H1 (cell line): ENCODE data around the gene MTG1. TPM values are rescaled to one million over a fixed set of nuclear protein-coding genes. Genes with fewer than 3 reads are reported as not detected.

ENCODE experiments used
- CTCF ChIA-PET: fragments of 300-600 bp; sonication (Branson Sonifier 250); formaldehyde crosslinking; loops from one replicate; lab custom pipeline; 2021; ENCODE audit not compliant: partially characterized antibody; lab: Charles Lee
- POLR2A ChIA-PET: fragments of 300-600 bp; sonication (Branson Sonifier 250); formaldehyde crosslinking; loops from one replicate; lab custom pipeline; 2021; ENCODE audit warnings: inconsistent platforms; ENCODE audit not compliant: partially characterized antibody; lab: Charles Lee
- DNase-seq, 2 experiments: peaks; one replicate each; pipeline versions ENCODE4 v3.0.0 to v3.0.0-alpha.2; 2010 to 2022; ENCODE audit warnings: low spot score in 2 of 2, low read depth in 1 of 2, mixed read lengths in 1 of 2
- FAIRE-seq: peaks from 2 replicates; lab custom pipeline; 2011; peaks lifted over from hg19 to GRCh38; lab: Jason Lieb, UNC
- H2AFZ ChIP-seq: 2 replicates; pipeline ENCODE4 v1.8.1; 2012; ENCODE audit warnings: low read length, inconsistent platforms
- H2AK5ac ChIP-seq: 2 replicates; pipeline ENCODE4 v1.6.1; 2013; ENCODE audit warnings: low read depth, low read length
- H2BK120ac ChIP-seq: replicated peaks from 2 replicates; pipeline ENCODE3; 2013; ENCODE audit warnings: low read depth, low read length, inconsistent platforms
- H2BK12ac ChIP-seq: 2 replicates; pipeline ENCODE4 v1.6.1; 2013; ENCODE audit warnings: low read depth, low read length
- H2BK15ac ChIP-seq: 2 replicates; pipeline ENCODE4 v1.6.1; 2013; ENCODE audit warnings: low read length
- H2BK20ac ChIP-seq: 2 replicates; pipeline ENCODE4 v1.6.1; 2013; ENCODE audit warnings: low read length
- H2BK5ac ChIP-seq: 2 replicates; pipeline ENCODE4 v1.6.1; 2013; ENCODE audit warnings: low read depth, low read length
- H3K14ac ChIP-seq: 2 replicates; pipeline ENCODE4 v1.6.1; 2013; ENCODE audit warnings: inconsistent platforms; ENCODE audit not compliant: insufficient read length
- H3K18ac ChIP-seq: 2 replicates; pipeline ENCODE4 v1.6.1; 2013; ENCODE audit warnings: low read length; ENCODE audit errors: extremely low read depth
- H3K23ac ChIP-seq: 2 replicates; pipeline ENCODE4 v1.6.1; 2013; ENCODE audit warnings: inconsistent platforms; ENCODE audit not compliant: insufficient read length
- H3K23me2 ChIP-seq: 2 replicates; pipeline ENCODE4 v1.6.1; 2013; ENCODE audit warnings: low read depth, low read length
- H3K27ac ChIP-seq: 2 replicates; pipeline ENCODE4 v1.6.1; 2011; ENCODE audit warnings: low read depth, low read length, inconsistent platforms
- H3K27me3 ChIP-seq, 4 experiments: replicated peaks in 1 of 4; 1 replicate in 1 of 4; 2 replicates in 3 of 4; pipeline versions ENCODE4 v1.6.1 to v1.8.1; 2011 to 2013; ENCODE audit warnings: low read length in 3 of 4, mild to moderate bottlenecking in 3 of 4, inconsistent platforms in 2 of 4, mixed read lengths in 2 of 4, moderate library complexity in 1 of 4; ENCODE audit not compliant: control insufficient read depth in 3 of 4, insufficient read depth in 3 of 4; ENCODE audit errors: extremely low read depth in 1 of 4
- H3K36me3 ChIP-seq, 4 experiments: 2 replicates each; pipeline versions ENCODE4 v1.6.1 to v1.8.1; 2011 to 2013; ENCODE audit warnings: mild to moderate bottlenecking in 4 of 4, low read length in 3 of 4, moderate library complexity in 2 of 4, control low read depth in 1 of 4, inconsistent platforms in 1 of 4; ENCODE audit not compliant: insufficient read depth in 4 of 4, control insufficient read depth in 2 of 4
- H3K4ac ChIP-seq: replicated peaks from 2 replicates; pipeline ENCODE3; 2013; ENCODE audit warnings: low read length, low read depth, mixed read lengths, inconsistent platforms; ENCODE audit not compliant: insufficient read length
- H3K4me1 ChIP-seq, 4 experiments: replicated peaks in 1 of 4; 1 replicate in 1 of 4; 2 replicates in 3 of 4; pipeline versions ENCODE4 v1.6.1 to v1.8.1; 2011 to 2013; ENCODE audit warnings: low read length in 3 of 4, inconsistent platforms in 2 of 4, mixed read lengths in 1 of 4; ENCODE audit not compliant: insufficient read depth in 4 of 4, control insufficient read depth in 3 of 4
- H3K4me2 ChIP-seq, 2 experiments: 2 replicates each; pipeline versions ENCODE4 v1.6.1 to v1.8.1; 2011 to 2013; ENCODE audit warnings: low read depth in 2 of 2, low read length in 2 of 2, control low read depth in 1 of 2, inconsistent platforms in 1 of 2, mild to moderate bottlenecking in 1 of 2; ENCODE audit not compliant: insufficient read depth in 1 of 2
- H3K4me3 ChIP-seq, 4 experiments: fragments of 200-600, 300-600 bp in 1 of 4; sonication (generic), shearing (Covaris generic), sonication (Bioruptor Twin) in 1 of 4; 2 replicates each; pipeline versions ENCODE4 v1.5.1 to v1.8.1; 2011 to 2016; ENCODE audit warnings: low read length in 4 of 4, low read depth in 3 of 4, control low read depth in 2 of 4, inconsistent platforms in 2 of 4, mild to moderate bottlenecking in 2 of 4, mixed read lengths in 1 of 4, moderate library complexity in 1 of 4; ENCODE audit not compliant: insufficient read depth in 2 of 4; ENCODE audit errors: extremely low read depth in 1 of 4
- H3K56ac ChIP-seq: replicated peaks from 2 replicates; pipeline ENCODE3; 2013; ENCODE audit warnings: low read depth, mild to moderate bottlenecking, mixed read lengths, low read length, inconsistent platforms; ENCODE audit not compliant: insufficient read length
- H3K79me1 ChIP-seq: 2 replicates; pipeline ENCODE4 v1.6.1; 2013; ENCODE audit warnings: low read depth, low read length, control low read depth
- H3K79me2 ChIP-seq, 2 experiments: 2 replicates each; pipeline versions ENCODE4 v1.6.1 to v1.8.1; 2012 to 2013; ENCODE audit warnings: low read length in 2 of 2, mild to moderate bottlenecking in 2 of 2, inconsistent platforms in 1 of 2; ENCODE audit not compliant: insufficient read depth in 2 of 2, control insufficient read depth in 1 of 2
- H3K9ac ChIP-seq, 4 experiments: replicated peaks in 1 of 4; 1 replicate in 1 of 4; 2 replicates in 3 of 4; pipeline versions ENCODE4 v1.6.1 to v1.8.1; 2011 to 2013; ENCODE audit warnings: low read depth in 3 of 4, low read length in 3 of 4, control low read depth in 2 of 4, mild to moderate bottlenecking in 2 of 4, moderate library complexity in 2 of 4, inconsistent platforms in 1 of 4; ENCODE audit errors: extremely low read depth in 1 of 4
- H3K9me3 ChIP-seq, 2 experiments: 2 replicates each; pipeline versions ENCODE4 v1.6.1 to v1.8.1; 2012 to 2013; ENCODE audit warnings: mild to moderate bottlenecking in 2 of 2, moderate library complexity in 2 of 2, control low read depth in 1 of 2, inconsistent platforms in 1 of 2, low read depth in 1 of 2, low read length in 1 of 2, mixed read lengths in 1 of 2; ENCODE audit not compliant: insufficient read depth in 2 of 2
- H4K20me1 ChIP-seq, 2 experiments: replicated peaks in 1 of 2; 2 replicates each; pipeline versions ENCODE3 to v1.8.1; 2011 to 2013; ENCODE audit warnings: inconsistent platforms in 2 of 2, low read length in 2 of 2, mild to moderate bottlenecking in 1 of 2; ENCODE audit not compliant: insufficient read depth in 2 of 2, control insufficient read depth in 1 of 2
- H4K5ac ChIP-seq: 2 replicates; pipeline ENCODE4 v1.6.1; 2013; ENCODE audit warnings: low read length, low read depth, mixed read lengths, inconsistent platforms; ENCODE audit not compliant: insufficient read length
- H4K8ac ChIP-seq: 2 replicates; pipeline ENCODE4 v1.8.0; 2013; ENCODE audit warnings: mild to moderate bottlenecking, moderate library complexity, low read length, inconsistent platforms; ENCODE audit not compliant: insufficient read depth; ENCODE audit errors: extremely low read depth
- H4K91ac ChIP-seq: replicated peaks from 2 replicates; pipeline ENCODE3; 2013; ENCODE audit warnings: low read length, mixed read lengths, inconsistent platforms; ENCODE audit not compliant: insufficient read length
- NANOG ChIP-seq: IDR thresholded peaks from 2 replicates; pipeline ENCODE4 v1.6.1; 2011; ENCODE audit warnings: low read length, low read depth, mild to moderate bottlenecking, inconsistent platforms; ENCODE audit not compliant: insufficient read depth, poor library complexity, severe bottlenecking
- POLR2AphosphoS5 ChIP-seq: IDR thresholded peaks from 2 replicates; pipeline ENCODE4 v1.6.1; 2011; ENCODE audit warnings: low read depth, low read length
- WGBS, 2 experiments: shearing (Covaris generic) in 1 of 2; methylation state at CpG; one replicate each; pipeline versions ENCODE4 v1.1.6 to v1.1.7; 2013 to 2015; ENCODE audit warnings: low lambda C conversion rate in 2 of 2, mixed read lengths in 2 of 2, inconsistent platforms in 1 of 2, low coverage in 1 of 2, missing lambda C conversion rate in 1 of 2; ENCODE audit not compliant: insufficient replicate concordance in 2 of 2, insufficient coverage in 1 of 2, insufficient read length in 1 of 2; ENCODE audit errors: extremely low coverage in 1 of 2, missing lambda C conversion rate in 1 of 2; 5-methylcytosine and 5-hydroxymethylcytosine counted together
- polyA plus RNA-seq, 7 experiments: library from polyadenylated mRNA; depleted of rRNA in 3 of 7; stranded (reverse) in 5 of 7; unstranded in 2 of 7; fragments of >200 nt in 5 of 7; fragments of 200-250 nt in 2 of 7; gene quantifications; 1 replicate in 5 of 7; 2 replicates in 1 of 7; 4 replicates in 1 of 7; pipeline versions ENCODE4 v1.2.1 to v1.2.3, GENCODE V29; 2011 to 2013; ENCODE audit warnings: missing spikeins in 2 of 7, mixed read lengths in 2 of 7
- total RNA-seq: library from RNA; stranded (reverse); fragmentation: NEBNext Ultra II Directional; extraction: Animal tissue kit (Norgen Biotek cat#: 25700); gene quantifications from 2 replicates; pipeline ENCODE4 v1.2.1, GENCODE V29; 2021

MTG1 gene
- total and polyA plus RNA-seq, 2 of the 8 experiments (the other 6 are each of a cell fraction or from before 2014, with no cell fraction given): 56.6 to 81.6 TPM

DNA sequence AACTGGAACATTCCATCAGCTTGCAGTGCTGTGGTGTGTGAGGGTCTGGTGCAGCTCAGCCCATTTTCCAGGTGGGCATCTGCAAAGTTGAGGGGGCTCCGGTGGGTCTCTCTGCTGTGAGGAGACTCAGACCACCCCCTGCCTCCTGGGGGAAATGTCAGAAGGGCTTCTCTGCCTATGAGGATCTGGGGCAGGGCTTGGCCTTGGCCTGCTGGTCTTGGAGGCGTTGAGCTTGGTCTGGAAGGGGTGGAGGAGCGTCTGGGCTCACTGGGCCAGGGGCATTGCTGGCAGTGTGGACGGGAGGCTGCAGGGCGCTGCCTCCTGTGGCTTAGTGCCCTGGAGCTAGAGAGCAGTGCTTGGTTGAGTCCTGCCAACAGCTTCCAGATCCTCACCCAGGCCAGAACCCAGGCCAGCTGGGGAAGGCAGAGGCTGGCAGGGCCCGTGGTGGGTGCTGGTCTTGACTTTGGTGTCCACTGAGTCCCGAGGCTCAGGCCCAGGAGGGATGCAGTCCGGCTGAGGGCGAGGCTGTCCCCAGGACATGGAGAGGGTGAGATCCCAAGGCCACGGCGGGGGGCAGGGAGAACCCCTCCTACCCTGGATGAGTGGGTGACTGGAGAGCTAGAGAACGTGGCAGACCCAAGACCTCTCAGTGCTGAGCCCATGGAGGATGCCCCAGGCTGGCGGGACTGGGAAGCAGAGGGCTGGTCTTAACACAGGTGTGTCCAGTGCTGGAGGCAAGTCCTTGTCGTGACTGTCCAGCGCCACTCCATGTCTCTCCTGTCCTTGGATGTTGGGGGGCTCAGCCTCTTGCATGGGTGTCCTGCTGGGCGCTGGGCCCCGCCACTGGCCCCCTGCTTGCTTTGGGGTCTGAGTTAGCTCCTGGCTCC, 27.6 kb downstream of the MTG1 start:
- Histone ChIP-seq H3K23me2 (peaks cover 3% of the 10 kb centered on the region; the same call in 1 of the 2 replicates), H3K79me2 (no peaks in the 10 kb centered on the region), H3K27me3 (peaks cover 0 to 8% (median under 1%) of the 10 kb centered on the region in 4 experiments; a peak in 3 of 7 replicates), H3K18ac (no peak overlapping the region; the same call in 1 of the 2 replicates), H2BK15ac (no peak overlapping the region), H2BK20ac (no peak overlapping the region), H3K9me3 (peaks cover 0 to 3% of the 10 kb centered on the region in 2 experiments; a peak in 1 of 4 replicates), H4K5ac (no peak overlapping the region), H3K56ac (no peak overlapping the region), H3K9ac (no peak overlapping the region), H3K23ac (no peak overlapping the region), H2BK120ac (no peak overlapping the region), H3K4me2 (no peak overlapping the region), H4K91ac (no peak overlapping the region), H3K14ac (no peak overlapping the region), H4K20me1 (peaks cover 5 to 22% of the 10 kb centered on the region in 2 experiments), H3K4me3 (no peak overlapping the region), H2AK5ac (no peak overlapping the region), H3K36me3 (peaks cover 0 to 4% (median 0%) of the 10 kb centered on the region in 4 experiments; a peak in 1 of 8 replicates), H2BK5ac (no peak overlapping the region), H3K79me1 (no peaks in the 10 kb centered on the region), H3K27ac (no peak overlapping the region), H3K4ac (no peak overlapping the region), H4K8ac (peak overlapping the region; percentile 57; the same call in 1 of the 2 replicates), H2BK12ac (no peak overlapping the region), H3K4me1 (peaks cover 0 to 6% (median 0%) of the 10 kb centered on the region in 4 experiments; a peak in 2 of 7 replicates), H2AFZ (no peak overlapping the region)
- DNase-seq (no peak), FAIRE-seq (no peak)
- POLR2A ChIA-PET: interaction anchor here (1.4 to 1.9 kb wide), 5 partner anchors 18 to 70 kb away, joined by 3 to 5 read pairs (median 4); partner anchors contain the start of gene MTG1
- CTCF ChIA-PET: interaction anchor here (1.7 kb wide), 1 partner anchor 70 kb away, joined by 3 read pairs; no protein-coding TSS in a partner anchor
- 0 out of 2 replicates have a peak, but pooled peaks have one; percentile 35 for TF ChIP-seq POLR2AphosphoS5
- TF ChIP-seq NANOG: no peak
- WGBS, 2 experiments: 84% methylated on average over 15 of the region's 17 CpGs; no CpG with 5 or more reads in 1 of the 2 experiments
